NT2/D1 (cell line): ENCODE results near the gene ADAMTS18.
A peak's percentile ranks its signal among the peaks of the same experiment; 100 is the strongest.

Experiments used
- DNase-seq: peaks from one replicate; pipeline ENCODE4 v3.0.0-alpha.2; 2011; ENCODE audit warnings: low read depth, low spot score
- H3K27me3 ChIP-seq: 2 replicates; pipeline ENCODE4 v1.6.0; 2011; ENCODE audit warnings: mild to moderate bottlenecking; ENCODE audit not compliant: insufficient read length, insufficient read depth
- H3K36me3 ChIP-seq: 2 replicates; pipeline ENCODE4 v1.6.1; 2011; ENCODE audit warnings: mild to moderate bottlenecking, low read length, mixed read lengths; ENCODE audit not compliant: insufficient read depth, insufficient read length
- H3K4me1 ChIP-seq: 2 replicates; pipeline ENCODE4 v1.5.1; 2011; ENCODE audit not compliant: insufficient read depth, insufficient read length
- H3K4me3 ChIP-seq: 2 replicates; pipeline ENCODE4 v1.5.1; 2011; ENCODE audit warnings: low read depth; ENCODE audit not compliant: insufficient read length
- H3K9ac ChIP-seq: 2 replicates; pipeline ENCODE4 v1.6.0; 2011; ENCODE audit warnings: low read depth; ENCODE audit not compliant: insufficient read length
- H3K9me3 ChIP-seq: 2 replicates; pipeline ENCODE4 v1.5.1; 2011; ENCODE audit warnings: mild to moderate bottlenecking, low read length; ENCODE audit not compliant: insufficient read depth
- SUZ12 ChIP-seq: IDR thresholded peaks from 2 replicates; pipeline ENCODE4 v1.6.1; 2011; ENCODE audit not compliant: insufficient read length, insufficient read depth; ENCODE audit errors: extremely low read depth
- YY1 ChIP-seq: IDR thresholded peaks from 2 replicates; pipeline ENCODE4 v1.6.1; 2011; ENCODE audit not compliant: insufficient read length, insufficient read depth
- ZNF274 ChIP-seq: IDR thresholded peaks from 2 replicates; pipeline ENCODE4 v1.6.1; 2011; ENCODE audit warnings: mild to moderate bottlenecking, low read depth, low read length

ADAMTS18 gene

DNA sequence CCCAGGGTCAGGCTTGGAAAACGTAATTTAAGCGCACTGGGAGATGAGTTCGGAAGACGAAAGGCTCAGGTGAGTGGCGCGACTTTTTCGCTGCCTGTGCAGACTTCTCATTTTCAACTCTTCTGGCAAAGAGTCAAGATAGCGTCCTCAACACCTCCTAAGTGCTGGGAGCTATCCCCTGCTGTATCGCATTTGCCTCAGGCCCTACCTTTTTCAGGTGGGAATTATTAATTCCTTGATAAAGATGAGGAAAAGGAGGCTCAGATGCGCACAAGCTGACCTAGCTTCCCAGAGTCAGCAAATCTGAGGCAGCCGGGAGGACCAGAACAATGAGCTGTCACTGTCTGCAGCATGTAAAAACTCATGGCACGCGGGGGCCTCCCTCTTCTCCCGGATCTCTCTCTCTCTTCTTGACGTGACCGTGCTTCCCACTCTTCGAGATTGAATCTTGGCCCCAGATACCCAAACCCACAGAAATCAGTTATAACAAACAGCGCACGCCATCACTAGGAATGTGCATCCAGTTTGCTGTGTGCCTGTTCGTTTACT lies 512 bp upstream of the ADAMTS18 start:
- TF ChIP-seq SUZ12 (no peak), ZNF274 (no peak), YY1 (no peak)
- Histone ChIP-seq H3K36me3 (no peaks in the 10 kb centered on the region), H3K9me3 (no peaks in the 10 kb centered on the region), H3K4me1 (peaks cover 4% of the 10 kb centered on the region), H3K4me3 (peak overlapping the region; percentile 11), H3K9ac (peak overlapping the region; percentile 21), H3K27me3 (peaks cover 56% of the 10 kb centered on the region)
- DNase-seq: no peak

DNA sequence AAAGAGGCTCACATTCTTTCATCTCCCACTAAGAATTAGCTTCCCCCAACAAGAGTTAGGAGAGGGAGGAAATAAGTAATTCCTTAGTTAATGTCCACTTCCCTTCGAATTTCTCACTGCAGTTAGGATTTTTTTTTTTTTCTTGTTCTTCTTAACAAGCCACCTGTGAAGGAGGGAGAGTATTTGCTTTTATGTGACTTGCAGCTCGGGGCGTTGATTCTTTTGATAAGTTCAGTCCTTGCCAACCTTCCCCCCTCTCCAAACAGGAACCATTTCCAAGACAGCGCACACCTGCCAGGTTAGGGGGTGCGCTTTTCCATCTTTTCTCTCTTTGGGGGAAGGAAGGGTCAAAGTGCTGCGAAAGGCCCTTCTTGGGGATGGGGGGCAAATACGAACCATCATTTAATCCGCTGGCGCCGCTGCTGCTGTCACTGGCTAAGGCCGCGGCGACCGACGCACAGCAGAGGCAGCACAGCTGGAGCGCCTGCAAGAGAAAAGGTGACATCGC lies 758 bp downstream of the ADAMTS18 start:
- Histone ChIP-seq H3K36me3 (no peaks in the 10 kb centered on the region), H3K27me3 (peaks cover 56% of the 10 kb centered on the region), H3K9me3 (no peaks in the 10 kb centered on the region), H3K9ac (peak overlapping the region; percentile 61), H3K4me1 (peaks cover 4% of the 10 kb centered on the region), H3K4me3 (peak overlapping the region; percentile 60)
- no peak for DNase-seq
- TF ChIP-seq YY1 (no peak), SUZ12 (peak; percentile 34)

DNA sequence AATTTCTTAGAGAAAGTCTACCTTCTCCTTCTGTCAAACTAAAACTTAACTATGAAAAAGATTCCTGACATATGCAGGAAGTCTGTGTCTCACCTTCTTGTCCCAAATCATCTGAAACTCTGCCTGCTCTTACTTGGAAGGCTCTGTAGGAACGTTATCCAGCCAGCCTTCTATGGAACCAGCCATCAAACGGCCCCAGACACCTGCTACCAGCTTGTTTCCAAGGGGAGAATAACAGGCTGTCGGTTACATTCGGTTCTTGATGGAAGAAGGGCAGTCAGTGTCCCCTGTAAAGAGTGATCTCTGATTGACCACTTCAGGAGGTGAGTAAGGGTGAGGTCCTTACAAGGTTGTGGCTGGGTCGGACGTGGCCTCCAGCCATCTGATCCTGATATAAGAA lies 1.7 kb downstream of the ADAMTS18 start:
- Histone ChIP-seq H3K4me3 (no peak overlapping the region), H3K36me3 (no peaks in the 10 kb centered on the region), H3K9me3 (no peaks in the 10 kb centered on the region), H3K9ac (no peak overlapping the region), H3K27me3 (peaks cover 56% of the 10 kb centered on the region), H3K4me1 (peaks cover 4% of the 10 kb centered on the region)
- TF ChIP-seq SUZ12: no peak
- no peak for TF ChIP-seq ZNF274
- no peak for DNase-seq

- H3K9me3 ChIP-seq: no peaks in the 10 kb centered on the region
- H3K36me3 ChIP-seq: no peaks in the 10 kb centered on the region
- no peak for DNase-seq
- H3K27me3 ChIP-seq: peaks cover 56% of the 10 kb centered on the region
- H3K4me1 ChIP-seq: peaks cover 4% of the 10 kb centered on the region
- H3K9ac ChIP-seq: no peak overlapping the region
- H3K4me3 ChIP-seq: no peak overlapping the region
- no peak for TF ChIP-seq SUZ12
- TF ChIP-seq YY1: no peak
- no peak for TF ChIP-seq ZNF274
Measured at GRCh38 chr16:77432264-77432663, 2.6 kb downstream of the ADAMTS18 start.

DNA sequence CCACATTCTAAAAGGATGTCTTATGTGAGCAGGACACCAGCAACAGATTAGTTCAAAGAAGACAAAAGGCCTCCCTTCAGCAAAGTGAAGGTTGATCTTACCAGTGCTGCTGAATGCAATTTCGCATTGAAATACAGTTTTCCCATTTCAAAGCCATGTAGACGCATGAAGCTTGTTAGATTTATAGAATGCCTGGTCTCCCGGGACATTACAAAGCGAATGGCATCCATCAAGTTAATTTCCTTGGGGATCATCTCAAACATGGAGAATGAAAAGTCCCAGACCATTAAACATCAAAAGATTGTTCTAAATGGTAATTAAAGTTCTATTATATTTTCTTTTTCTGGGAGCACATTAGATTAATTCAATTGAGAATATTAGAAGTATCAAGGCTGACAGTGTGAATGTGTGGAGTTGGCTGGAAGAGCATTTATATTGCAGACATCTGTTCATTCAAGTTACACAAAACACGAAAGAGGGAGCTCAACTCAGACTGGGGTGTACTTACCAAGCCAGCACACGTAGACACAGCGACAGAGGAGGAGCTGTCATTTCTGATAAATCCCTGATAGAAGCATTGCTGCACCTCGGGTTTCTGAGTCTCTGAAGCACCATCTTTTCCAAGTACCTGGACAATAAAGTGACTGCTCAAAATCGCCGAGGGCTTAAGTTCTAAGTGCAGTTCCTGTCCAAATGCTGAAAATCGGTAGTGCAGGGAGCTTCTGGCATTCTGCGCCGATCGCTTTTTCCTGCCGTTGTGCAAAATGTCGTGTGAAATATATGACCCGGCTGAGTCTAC lies 3.8 kb downstream of the ADAMTS18 start:
- Histone ChIP-seq H3K4me1 (peaks cover 4% of the 10 kb centered on the region), H3K4me3 (no peak overlapping the region), H3K9ac (no peak overlapping the region), H3K9me3 (no peaks in the 10 kb centered on the region), H3K27me3 (peaks cover 43% of the 10 kb centered on the region), H3K36me3 (no peaks in the 10 kb centered on the region)
- no peak for TF ChIP-seq YY1
- no peak for TF ChIP-seq SUZ12
- TF ChIP-seq ZNF274: no peak
- DNase-seq: no peak

- Histone ChIP-seq H3K9me3 (no peaks in the 10 kb centered on the region), H3K36me3 (no peaks in the 10 kb centered on the region), H3K4me3 (no peak overlapping the region), H3K27me3 (peaks cover 37% of the 10 kb centered on the region), H3K4me1 (peaks cover 2% of the 10 kb centered on the region), H3K9ac (no peak overlapping the region)
- TF ChIP-seq ZNF274 (no peak), SUZ12 (no peak), YY1 (no peak)
- no peak for DNase-seq
Measured at GRCh38 chr16:77430360-77430759, 4.5 kb downstream of the ADAMTS18 start.

DNA sequence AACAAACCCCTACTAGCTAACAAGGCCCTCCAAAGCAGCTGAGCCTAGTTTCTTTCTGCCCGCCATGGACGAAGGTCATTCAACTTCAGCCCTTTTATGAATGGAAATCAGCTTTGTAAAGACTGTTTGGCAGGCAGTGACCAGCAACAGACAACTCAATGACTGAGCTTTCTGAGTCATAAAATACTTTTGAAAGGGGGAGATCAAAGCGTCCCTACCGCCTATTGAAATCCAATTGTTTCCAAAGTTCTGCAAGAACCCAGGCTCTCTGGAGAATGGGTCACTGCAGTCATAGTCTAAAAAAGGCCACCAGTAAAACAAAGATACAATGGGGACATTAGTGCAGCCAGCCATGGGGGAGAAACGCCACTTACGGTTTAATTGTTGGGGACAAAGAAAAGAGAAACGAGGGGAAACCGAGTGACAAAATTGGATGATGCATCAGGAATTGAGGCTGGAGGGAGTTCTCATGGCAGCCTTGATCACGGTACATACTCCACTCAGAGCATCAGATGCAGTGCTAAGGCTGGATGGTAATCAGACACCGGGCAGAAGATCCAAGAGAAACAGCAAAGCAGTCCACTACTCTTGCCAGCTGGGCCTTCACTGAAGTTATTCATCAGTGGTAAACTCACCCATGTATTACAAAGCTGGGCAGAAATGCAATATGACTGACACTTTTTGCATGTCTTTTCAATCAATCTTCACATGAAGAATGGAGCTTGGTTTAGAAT lies 9.8 kb downstream of the ADAMTS18 start:
- Histone ChIP-seq H3K4me1 (no peaks in the 10 kb centered on the region), H3K9ac (no peak overlapping the region), H3K36me3 (no peaks in the 10 kb centered on the region), H3K4me3 (no peak overlapping the region), H3K27me3 (no peaks in the 10 kb centered on the region), H3K9me3 (no peaks in the 10 kb centered on the region)
- no peak for DNase-seq
- TF ChIP-seq ZNF274 (no peak), YY1 (no peak), SUZ12 (no peak)
